ENCODE measurements around the gene TFDP1.

Gene TFDP1

DNA sequence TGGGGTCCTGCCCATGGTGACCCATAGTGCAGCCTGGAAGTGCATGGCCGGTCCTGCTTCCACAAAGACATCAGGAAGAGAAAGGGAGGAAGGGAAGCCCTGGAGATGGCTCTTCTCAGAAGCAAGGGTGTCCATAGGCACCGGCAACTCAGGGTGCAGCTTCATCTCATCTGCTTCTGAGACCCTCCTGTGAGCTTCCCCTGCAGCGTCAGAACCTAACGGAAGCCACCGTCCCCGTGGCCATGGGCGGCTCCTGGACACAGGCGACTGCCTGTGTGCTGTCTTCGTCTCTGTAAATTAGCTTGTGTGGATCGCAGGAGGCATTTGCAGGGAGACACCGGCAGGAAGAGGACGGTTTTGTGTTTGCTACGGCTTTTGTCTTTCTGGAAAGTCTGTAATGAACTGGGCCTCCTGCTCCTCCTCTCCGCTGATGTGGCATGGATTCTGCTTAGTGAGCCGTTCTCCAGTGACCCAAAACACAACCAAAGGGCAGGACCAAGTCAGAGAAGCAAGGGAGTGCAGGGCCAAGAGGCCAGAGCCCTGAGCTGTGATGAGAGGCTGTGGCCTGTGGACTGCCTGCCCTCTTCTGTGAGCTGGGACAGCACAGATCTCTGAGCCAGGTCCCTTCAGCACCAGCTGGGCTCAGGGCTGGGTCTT, 70.9 kb downstream of the TFDP1 start:
- intact Hi-C loops (cut with DNase I), result no loop called here
- peak in 1 of 10 donors; percentile 72 for DNase-seq

DNA sequence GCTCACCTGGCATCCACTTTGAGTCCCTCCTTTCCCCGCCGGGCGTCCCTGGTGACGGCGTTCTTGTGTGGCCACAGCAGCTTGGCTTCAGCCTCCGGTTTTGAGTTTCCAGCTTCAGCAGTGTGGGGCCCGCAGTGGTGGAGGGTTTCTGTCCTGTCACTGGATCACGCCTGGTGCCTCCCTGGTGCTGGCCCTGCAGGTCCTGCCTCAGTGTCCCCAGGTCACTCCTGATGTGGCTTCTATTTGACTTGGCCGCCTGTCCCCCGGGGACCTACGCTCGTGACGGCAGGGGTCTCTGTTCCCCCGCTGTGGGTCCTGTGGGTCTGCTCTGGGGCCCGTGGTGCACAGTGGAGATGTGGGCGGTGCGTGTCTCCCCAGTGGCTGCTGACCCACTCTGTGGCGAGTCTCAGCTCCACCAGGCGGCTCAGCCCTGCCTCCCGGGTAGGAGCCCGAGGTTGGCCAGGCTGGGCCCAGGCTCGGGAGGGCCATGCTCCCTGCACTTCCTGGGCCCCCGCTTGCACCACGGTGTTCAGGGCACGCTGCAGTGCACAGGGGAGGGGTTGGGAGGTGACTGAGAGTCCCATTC, 71.5 kb downstream of the TFDP1 start:
- peak in 3 of 10 donors; percentile 24 to 76 (median 75) for DNase-seq
- intact Hi-C loops (cut with DNase I), result no loop called here

DNA sequence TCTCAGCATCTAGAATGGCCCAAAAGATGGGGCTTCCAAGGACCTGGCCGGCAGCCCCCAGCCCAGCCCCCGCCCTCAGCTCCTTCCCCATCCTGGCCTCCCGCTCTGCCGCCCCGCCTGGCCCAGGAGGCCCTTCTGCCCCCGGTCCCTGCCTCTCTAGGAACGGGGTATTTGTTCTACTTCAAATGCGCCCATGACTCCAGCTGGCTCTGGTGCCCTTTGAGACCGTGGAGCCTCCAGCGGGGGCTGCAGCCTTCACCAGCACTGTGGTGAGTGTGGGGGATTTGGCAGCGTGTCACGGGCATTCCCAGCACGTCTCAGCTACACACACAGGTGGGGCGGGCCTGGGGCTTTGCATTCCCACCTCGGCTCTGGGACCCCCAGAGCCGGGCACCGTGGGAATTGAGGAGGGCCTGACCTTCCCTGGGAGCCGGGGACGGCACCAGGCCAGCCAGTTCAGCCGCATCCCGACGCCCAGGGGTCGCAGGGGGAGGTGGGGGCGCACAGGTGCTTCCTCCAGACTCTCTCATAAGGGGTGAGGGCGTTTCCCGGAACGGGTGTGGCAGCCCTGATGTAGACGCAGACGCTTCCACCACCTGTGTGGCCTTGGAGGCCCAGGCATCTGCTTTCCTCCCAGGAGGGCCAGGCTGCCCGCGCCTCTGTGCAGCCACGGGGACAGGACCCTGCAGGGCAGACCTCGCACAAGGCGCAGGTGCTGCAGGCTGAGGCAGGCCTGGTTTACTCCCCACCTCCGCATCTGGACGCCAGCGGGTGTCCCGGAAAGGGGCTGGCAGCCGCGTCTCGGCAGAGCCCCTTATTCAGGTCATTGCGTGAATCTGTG, 72.5 kb downstream of the TFDP1 start:
- intact Hi-C loops (cut with DNase I), result no loop called here
- DNase-seq, result peak in 2 of 10 donors; percentile 20 to 79

DNA sequence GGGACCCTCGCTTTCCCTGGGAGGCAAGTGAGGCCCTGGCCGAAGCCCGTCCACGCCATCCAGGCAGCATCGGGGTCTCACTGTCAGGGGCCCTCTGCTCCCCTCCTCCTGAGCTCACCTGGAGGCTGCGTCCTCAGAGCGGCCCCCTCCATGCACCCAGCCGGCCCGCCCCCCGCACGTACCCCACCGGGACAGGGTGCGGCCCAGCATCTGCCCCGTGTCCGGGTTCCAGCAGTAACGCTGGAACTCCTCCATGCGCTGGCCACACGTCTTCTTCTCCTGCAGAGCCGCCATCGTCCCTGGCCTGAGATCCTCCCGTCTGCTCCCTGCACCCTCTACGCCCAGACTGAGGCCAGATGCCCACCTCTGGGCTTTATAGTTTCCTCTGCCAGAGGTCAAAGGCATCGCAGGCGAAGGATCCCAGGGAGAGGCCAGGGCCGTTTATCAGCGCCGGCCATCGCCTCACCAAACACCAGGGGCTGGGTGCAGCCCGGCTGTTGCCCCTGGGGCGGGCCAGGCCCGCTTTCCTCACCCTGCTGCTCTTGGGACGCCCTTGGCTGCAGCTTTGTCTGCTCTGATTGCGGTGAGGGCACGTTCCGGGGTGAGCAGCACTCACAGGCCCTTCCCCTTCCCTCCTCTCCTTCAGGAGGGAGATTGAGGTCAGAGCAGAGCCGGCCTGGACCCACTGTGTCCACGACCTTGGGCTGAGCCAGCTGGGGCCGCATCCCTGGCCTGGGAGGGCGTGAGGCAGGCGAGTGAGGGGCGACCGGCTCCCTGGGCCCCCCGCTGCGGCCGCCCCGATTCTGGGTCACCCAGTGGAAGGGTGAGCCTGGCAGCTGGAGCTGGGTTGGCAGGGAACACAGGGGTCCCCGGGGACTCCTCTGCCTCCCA, 73.5 kb downstream of the TFDP1 start, which contains the start of gene ATP4B:
Gene ATP4B, minus strand, starts transcription at position 348 of the 891 bp plus-strand sequence. Its CDS starts 54 bp downstream, at position 294.
- peak in 2 of 10 donors; percentile 19 to 75 for DNase-seq
- intact Hi-C loops (cut with DNase I), result no loop called here

DNA sequence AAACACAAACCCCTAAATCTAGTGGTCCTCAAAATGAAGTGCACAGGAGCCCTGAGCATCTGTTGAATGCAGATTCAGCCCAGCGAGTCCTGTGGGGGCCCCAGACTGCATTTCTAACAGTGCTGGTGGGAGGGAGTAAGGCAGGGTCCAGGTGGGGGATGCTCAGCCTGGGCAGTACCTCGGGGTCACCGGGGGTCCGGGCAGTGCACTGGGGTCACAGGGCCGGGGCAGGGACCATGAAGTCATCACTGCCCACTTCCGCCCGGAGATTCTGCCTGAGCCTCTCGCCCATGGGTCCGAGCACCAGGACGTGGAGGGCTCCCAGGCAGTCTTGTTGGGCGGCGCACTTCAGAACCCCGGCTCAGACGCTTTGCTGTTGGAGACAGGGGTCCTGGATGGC, 74.3 kb downstream of the TFDP1 start:
- intact Hi-C loops (cut with DNase I), result no loop called here
- peak in 2 of 10 donors; percentile 6 to 51 for DNase-seq

DNA sequence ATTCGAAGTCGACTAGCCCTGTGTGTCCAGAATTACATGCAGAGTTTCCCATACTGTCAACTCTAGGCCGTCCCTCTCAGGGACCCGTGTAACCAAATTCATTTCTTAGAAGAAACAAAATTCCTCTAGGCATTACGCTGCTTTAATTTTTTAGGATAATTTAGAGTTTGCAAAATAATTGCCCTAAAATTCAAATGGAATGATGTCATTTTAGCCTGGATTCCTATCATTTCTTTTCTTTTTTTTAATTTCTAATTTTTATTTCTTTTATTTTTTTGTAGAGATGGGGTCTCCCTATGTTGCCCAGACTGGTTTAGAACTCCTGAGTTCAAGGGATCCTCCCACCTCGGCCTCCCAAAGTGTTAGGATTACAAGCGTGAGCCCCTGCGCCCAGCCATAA, 74.8 kb downstream of the TFDP1 start:
- intact Hi-C loops (cut with DNase I), result no loop called here
- no peak for DNase-seq

DNA sequence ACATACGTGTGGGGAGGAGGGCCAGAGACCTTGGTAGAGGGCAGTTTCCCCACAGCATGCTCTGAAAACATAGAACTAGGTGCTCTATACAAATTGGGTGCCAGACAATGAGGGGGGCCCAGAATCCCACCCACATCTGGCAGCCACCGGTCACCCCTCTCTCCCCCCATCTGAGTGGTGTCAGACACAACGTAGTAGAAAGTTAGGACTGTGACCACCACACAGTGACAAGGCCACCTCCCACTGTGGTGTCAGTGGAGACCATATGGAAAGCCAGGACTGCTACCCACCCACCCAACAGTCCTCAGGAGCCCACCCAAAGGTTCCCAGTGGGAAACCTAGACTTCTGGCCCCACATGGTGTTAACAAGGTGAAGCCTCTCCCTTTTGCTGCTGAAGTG, 75.5 kb downstream of the TFDP1 start:
- intact Hi-C loops (cut with DNase I), result no loop called here
- peak in 1 of 10 donors; percentile 9 for DNase-seq

DNA sequence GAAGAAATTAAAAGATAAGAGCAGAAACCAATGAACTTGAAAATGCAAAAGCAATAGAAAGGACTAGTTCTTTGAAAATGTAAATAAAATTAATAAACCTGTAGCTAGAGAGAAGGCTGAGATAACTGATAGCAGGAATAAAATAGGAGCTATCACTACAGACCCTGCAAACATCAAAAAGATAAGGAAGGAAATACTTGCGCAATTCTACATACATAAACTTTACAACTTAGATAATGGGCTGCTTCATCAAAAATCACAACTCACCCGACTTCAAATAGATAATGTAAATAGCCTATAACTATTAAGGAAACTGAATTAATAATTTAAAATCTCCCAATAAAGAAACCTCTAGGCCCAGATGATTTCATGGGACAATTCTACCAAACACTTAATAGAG, 77.0 kb downstream of the TFDP1 start:
- DNase-seq, result no peak
- intact Hi-C loops (cut with DNase I), result no loop called here

DNA sequence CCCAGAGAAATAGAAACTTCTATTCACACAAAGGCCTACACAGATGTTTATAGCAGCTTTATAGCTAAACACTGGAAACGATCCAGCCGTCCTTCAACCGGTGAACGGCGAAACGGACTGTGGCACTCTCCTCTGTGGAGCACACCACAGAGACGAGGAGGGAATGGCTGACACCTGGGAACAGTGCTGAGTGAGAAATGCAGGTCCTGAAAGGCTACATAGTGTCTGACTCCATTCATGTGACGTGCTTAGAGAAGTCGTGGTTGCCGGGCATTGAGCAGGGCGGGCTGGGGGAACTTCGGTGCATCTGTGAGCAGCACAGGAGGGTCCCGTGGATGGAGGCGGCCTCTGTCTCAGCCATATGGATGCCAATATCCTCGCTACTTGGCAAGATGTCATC, 79.4 kb downstream of the TFDP1 start:
- intact Hi-C loops (cut with DNase I), result no loop called here
- peak in 2 of 10 donors; percentile 9 to 62 for DNase-seq

DNA sequence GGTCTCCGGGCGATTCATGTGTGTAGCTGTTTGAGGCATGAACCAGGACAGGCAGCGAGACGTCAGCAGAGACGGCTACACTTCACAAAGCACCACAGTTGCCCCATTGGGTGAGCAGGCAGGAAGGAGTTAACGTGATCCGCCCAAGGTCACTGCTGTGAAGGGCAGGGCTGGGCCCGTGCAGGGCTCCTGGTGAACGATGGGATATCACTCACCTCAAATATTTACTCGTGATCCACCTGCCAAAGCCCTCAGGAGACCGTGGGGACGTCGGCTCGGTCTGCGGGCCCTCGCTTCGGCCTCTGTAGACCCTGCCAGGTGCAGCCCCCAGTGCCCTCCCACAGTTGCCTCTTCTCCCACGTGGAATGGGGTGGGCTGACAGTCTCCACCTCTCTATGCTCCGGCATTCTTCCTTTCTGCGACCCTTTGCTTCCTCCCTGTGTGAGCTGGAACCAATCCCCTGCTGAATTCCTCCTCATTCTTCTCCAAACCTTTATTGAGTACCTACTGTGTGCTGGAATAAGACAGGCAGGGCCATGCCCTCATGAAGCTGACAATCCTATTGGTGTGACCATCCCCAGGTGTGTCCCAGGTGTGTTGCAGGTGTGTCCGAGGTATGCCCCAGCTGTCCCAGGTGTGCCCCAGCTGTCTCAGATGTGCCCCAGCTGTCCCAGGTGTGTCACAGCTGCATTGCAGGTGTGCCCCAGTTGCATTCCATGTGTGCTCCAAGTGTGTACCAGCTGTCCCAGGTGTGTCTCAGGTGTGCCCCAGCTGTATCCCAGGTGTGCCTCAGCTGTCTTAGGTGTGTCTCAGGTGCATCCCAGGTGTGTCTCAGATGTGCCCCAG, 80.4 kb downstream of the TFDP1 start:
- DNase-seq, result peak in 2 of 10 donors; percentile 8 to 67
- intact Hi-C loops (cut with DNase I), result no loop called here

DNA sequence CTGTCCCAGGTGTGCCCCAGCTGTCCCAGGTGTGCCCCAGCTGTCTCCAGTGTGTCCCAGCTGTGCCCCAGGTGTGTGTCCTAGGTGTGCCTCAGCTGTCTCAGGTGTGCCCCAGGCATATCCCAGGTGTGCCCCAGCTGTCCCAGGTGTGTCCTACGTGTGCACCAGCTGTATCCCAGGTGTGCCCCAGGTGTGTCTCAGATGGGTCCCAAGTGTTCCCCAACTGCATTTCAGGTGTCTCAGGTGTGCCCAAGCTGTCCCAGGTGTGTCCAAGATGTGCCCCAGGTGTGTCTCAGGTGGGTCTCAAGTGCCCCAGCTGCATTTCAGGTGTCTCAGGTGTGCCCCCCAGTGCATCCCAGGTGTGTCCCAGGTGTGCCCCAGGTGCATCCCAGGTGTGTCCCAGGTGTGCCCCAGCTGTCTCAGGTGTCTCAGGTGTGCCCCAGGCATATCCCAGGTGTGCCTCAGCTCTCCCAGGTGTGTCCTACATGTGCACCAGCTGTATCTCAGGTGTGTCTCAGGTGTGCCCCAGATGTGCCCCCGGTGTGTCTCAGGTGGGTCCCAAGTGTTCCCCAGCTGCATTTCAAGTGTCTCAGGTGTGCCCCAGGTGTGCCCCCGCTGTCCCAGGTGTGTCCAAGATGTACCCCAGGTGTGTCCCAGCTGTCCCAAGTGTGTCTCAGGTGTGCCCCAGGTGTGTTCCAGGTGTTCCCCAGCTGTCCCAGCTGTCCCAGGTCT, 81.2 kb downstream of the TFDP1 start:
- DNase-seq, result peak in 2 of 10 donors; percentile 16 to 43
- intact Hi-C loops (cut with DNase I), result no loop called here

DNA sequence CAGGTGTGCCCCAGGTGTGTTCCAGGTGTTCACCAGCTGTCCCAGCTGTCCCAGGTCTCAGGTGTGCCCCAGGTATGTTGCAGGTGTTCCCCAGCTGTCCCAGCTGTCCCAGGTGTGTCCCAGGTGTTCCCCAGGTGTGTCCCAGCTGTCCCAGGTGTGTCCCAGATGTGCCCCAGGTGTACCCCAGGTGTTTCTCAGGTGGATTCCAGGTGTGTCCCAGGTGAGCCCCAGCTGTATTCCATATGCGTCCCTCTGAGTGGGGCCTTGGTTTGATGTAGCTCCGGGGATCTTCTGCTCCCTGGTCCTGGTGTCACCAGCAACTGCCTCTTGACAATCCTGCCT, 81.7 kb downstream of the TFDP1 start:
- peak in 1 of 10 donors; percentile 44 for DNase-seq
- intact Hi-C loops (cut with DNase I), result no loop called here

DNA sequence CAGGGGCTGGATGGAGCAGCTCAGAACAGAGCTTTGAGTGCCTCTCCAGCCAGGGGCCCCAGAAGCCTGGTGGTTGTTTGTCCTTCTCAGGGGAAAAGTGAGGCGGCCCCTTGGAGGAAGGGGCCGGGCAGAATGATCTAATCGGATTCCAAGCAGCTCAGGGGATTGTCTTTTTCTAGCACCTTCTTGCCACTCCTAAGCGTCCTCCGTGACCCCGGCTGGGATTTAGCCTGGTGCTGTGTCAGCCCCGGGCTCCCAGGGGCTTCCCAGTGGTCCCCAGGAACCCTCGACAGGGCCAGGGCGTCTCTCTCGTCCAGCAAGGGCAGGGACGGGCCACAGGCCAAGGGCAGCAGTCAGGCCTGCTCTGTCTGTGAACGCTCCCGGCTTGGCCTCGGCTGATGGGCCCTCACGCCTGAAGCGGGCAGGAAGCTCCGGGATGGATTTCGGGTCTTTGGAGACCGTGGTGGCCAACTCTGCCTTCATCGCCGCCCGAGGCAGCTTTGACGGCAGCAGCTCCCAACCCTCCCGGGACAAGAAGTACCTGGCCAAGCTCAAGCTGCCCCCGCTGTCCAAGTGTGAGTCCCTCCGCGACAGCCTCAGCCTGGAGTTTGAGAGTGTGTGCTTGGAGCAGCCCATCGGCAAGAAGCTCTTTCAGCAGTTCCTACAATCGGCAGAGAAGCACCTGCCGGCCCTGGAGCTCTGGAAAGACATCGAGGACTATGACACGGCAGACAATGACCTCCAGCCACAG, 82.6 kb downstream of the TFDP1 start, which contains the start of gene GRK1:
Gene GRK1, plus strand, starts transcription at position 269 of the 751 bp plus-strand sequence. Its CDS starts 168 bp downstream, at position 437.
- DNase-seq, result peak in 2 of 10 donors; percentile 20 to 77
- intact Hi-C loops (cut with DNase I), result no loop called here

DNA sequence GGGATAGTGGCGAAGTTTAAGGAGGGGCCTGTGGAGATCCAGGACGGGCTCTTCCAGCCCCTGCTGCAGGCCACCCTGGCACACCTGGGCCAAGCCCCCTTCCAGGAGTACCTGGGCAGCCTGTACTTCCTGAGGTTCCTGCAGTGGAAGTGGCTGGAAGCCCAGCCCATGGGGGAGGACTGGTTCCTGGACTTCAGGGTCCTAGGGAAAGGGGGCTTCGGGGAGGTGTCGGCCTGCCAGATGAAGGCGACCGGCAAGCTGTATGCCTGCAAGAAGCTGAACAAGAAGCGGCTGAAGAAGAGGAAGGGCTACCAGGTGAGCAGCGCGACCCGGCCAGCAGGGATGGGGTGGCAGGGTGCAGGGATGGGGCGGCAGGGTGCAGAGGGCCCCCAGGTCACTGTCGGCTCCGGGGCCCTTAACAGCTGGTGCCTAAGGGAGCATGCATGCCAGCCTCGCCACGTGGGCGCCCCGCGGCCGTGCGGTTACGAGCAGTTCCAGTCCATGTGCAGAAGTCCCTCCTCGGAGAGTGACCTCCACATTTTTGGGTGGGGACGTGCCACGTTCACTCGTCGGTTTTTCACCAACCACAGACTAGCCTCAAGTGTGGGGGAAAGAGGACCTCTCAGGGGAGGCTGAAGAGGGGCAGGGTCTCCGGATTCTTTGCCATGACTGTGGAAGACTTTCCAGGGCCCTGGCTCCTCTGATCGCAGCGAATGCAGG, 83.4 kb downstream of the TFDP1 start:
- intact Hi-C loops (cut with DNase I), result no loop called here
- DNase-seq, result peak in 2 of 10 donors; percentile 23 to 84

DNA sequence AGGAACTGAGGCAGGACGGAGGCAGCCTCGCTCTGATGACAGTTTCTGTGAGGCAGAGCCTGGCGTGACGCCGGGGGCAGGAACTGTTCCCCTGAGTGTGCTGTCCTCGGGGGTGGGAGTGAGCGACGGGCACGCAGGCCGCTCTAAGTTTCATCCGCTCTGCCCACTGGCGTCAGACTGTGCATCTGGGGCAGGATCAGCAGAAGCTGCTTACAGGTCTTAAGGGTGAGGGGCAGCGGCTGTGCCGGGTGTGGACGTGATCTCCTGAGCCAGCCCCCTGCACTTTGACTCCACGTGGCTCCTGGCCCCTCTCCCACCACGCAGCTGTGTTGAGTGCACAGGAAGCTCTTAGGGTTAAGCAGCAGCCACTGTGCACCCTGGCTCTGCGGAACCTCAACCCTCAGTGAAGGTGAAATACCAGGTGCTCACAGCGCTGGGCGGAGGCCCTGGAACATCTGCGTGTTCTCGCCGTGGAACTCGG, 84.0 kb downstream of the TFDP1 start:
- intact Hi-C loops (cut with DNase I), result no loop called here
- peak in 3 of 10 donors; percentile 15 to 74 (median 64) for DNase-seq

DNA sequence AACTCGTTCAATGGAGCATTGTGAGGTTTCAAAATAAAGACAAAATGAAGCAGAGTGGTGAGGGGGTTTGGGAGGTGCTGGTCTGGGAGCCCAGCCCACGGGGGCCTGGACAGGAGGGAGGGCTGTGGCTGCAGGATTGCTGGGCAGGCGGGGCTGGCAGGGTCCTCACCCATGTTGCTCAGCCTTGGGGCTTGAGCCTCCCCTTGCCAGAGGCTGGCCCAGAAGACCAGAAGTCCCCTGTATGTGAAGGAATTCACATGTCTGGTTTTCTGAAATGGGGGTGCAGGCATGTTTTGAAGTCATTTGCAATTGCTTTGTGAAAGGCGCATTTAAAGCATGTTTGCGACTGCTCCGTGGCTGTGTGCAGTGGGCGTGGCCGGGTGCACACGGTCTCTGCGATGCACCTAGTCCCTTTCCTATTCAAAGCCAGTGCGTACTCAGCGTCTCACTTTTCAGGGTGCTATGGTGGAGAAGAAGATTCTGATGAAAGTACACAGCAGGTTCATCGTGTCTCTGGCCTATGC, 84.7 kb downstream of the TFDP1 start:
- peak in 2 of 10 donors; percentile 4 to 44 for DNase-seq

More for the DNA sequence above, 84.7 kb downstream of the TFDP1 start:
- intact Hi-C loops (cut with DNase I), result no loop called here

Data from posterior cingulate gyrus (tissue), 11 donors.